Adrenal gland (tissue), 12 donors: ENCODE results near the gene PPP2R2C. TPM values are rescaled to one million over a fixed set of nuclear protein-coding genes. Genes with fewer than 3 reads are reported as not detected.

ENCODE experiments used
- DNase-seq, 7 donors: peaks; one replicate each; pipeline ENCODE4 v3.0.0-alpha.2; 2019 to 2020
- H3K27ac ChIP-seq, 5 donors: fragments of 200-600 bp; sonication (generic) in 4 of 5; 1 replicate in 3 of 5; 2 replicates in 2 of 5; pipeline versions ENCODE4 v1.5.1 to v1.8.0; 2016 to 2020; ENCODE audit warnings: mild to moderate bottlenecking in 1 of 5
- H3K27me3 ChIP-seq: fragments of 200-600 bp; 2 replicates; pipeline ENCODE4 v1.8.0; 2021
- H3K36me3 ChIP-seq, 2 donors: fragments of 200-600 bp; replicated peaks in 1 of 2; 1 replicate in 1 of 2; 2 replicates in 1 of 2; pipeline versions ENCODE4 v1.5.1 to v1.8.0; 2018 to 2022
- H3K4me1 ChIP-seq, 2 donors: fragments of 200-600 bp; replicated peaks in 1 of 2; 1 replicate in 1 of 2; 2 replicates in 1 of 2; pipeline versions ENCODE4 v1.5.1 to v1.8.0; 2018 to 2021
- H3K4me3 ChIP-seq, 4 donors: fragments of 200-600 bp; sonication (generic) in 3 of 4; one replicate each; pipeline ENCODE4 v1.5.1; 2016 to 2018
- H3K9me3 ChIP-seq, 3 donors: fragments of 200-600 bp; sonication (generic) in 1 of 3; replicated peaks in 1 of 3; 1 replicate in 2 of 3; 2 replicates in 1 of 3; pipeline versions ENCODE4 v1.5.1 to v1.8.0; 2016 to 2021
- CTCF ChIP-seq, 6 experiments: fragments of 450-650 bp in 4 of 6; fragments of 200-600 bp in 2 of 6; sonication (generic) in 1 of 6; IDR thresholded peaks; 1 replicate in 5 of 6; 2 replicates in 1 of 6; pipeline versions ENCODE4 v1.5.1 to v1.8.0; 2016 to 2021; ENCODE audit warnings: antibody characterized with exemption in 6 of 6, mild to moderate bottlenecking in 2 of 6, moderate library complexity in 1 of 6
- POLR2A ChIP-seq, 2 donors: fragments of 450-650 bp; IDR thresholded peaks; one replicate each; pipeline ENCODE4 v1.6.1; 2017; ENCODE audit warnings: antibody characterized with exemption in 2 of 2, mild to moderate bottlenecking in 2 of 2, moderate library complexity in 1 of 2
- WGBS, 4 donors: extraction: QIAGEN DNeasy Blood & Tissue Kit in 2 of 4; methylation state at CpG; one replicate each; pipeline versions ENCODE4 v1.1.5 to v1.1.7; 2013 to 2017; 5-methylcytosine and 5-hydroxymethylcytosine counted together
- intact Hi-C, 2 donors: fragments of 100-400 bp; cut with DNase I; formaldehyde crosslinking; loops; one replicate each; pipeline versions ENCODE4 v1.14.1 to v1.15.0; 2022 to 2023
- polyA plus RNA-seq, 3 donors: library from polyadenylated mRNA; stranded (reverse); fragments of 200-250 nt in 2 of 3; fragments of 350-450 nt in 1 of 3; fragmentation: Illumina TruSeq in 1 of 3; extraction: RNeasy Lipid Tissue Mini Kit (QIAGEN cat#74804) in 1 of 3; gene quantifications; one replicate each; pipeline ENCODE4 v1.2.3, GENCODE V29; 2013 to 2014
- total RNA-seq, 9 donors: library from RNA; depleted of rRNA in 4 of 9; stranded (reverse); fragments of >200 nt in 4 of 9; fragments of 120-200 nt in 1 of 9; fragmentation: NEBNext Ultra II Directional in 1 of 9; extraction: Animal tissue kit (Norgen Biotek cat#: 25700) in 1 of 9; gene quantifications; one replicate each; pipeline versions ENCODE4 v1.1.0 to v1.2.4, GENCODE V29; 2013 to 2023
- donor health status: healthy with polysubstance abuse.
- donor health status: Bipolar disorder and iron deficiency.
- donor health status: DM: yes; HTN: yes; CAD: no.
- donor health status: DM: no; HTN: no; CAD: no.
- donor health status: DM: no; HTN: no; CAD: no.
- donor health status: DM: yes; HTN: yes; CAD: no.

PPP2R2C gene
- total and polyA plus RNA-seq, 12 donors = 0.17 to 7.2 (median 2.0) TPM; not detected in 3

- Histone ChIP-seq H3K27me3 (no peaks in the 10 kb centered on the region), H3K9me3 (no peaks in the 10 kb centered on the region), H3K4me3 (no peak overlapping the region), H3K36me3 (no peaks in the 10 kb centered on the region), H3K4me1 (no peaks in the 10 kb centered on the region), H3K27ac (no peak overlapping the region)
- WGBS, 4 donors = 82 to 88% (median 84%) methylated on average over 30 to 41 of the region's 41 CpGs
- DNase-seq = no peak
- intact Hi-C loops = no loop called here
- TF ChIP-seq POLR2A (IDR thresholded peaks at IDR 0.05) (no peak), CTCF (IDR thresholded peaks at IDR 0.05) (no peak)
These were observed 93.6 kb downstream of the PPP2R2C start for GRCh38 chr4:6378493-6379445.

DNA sequence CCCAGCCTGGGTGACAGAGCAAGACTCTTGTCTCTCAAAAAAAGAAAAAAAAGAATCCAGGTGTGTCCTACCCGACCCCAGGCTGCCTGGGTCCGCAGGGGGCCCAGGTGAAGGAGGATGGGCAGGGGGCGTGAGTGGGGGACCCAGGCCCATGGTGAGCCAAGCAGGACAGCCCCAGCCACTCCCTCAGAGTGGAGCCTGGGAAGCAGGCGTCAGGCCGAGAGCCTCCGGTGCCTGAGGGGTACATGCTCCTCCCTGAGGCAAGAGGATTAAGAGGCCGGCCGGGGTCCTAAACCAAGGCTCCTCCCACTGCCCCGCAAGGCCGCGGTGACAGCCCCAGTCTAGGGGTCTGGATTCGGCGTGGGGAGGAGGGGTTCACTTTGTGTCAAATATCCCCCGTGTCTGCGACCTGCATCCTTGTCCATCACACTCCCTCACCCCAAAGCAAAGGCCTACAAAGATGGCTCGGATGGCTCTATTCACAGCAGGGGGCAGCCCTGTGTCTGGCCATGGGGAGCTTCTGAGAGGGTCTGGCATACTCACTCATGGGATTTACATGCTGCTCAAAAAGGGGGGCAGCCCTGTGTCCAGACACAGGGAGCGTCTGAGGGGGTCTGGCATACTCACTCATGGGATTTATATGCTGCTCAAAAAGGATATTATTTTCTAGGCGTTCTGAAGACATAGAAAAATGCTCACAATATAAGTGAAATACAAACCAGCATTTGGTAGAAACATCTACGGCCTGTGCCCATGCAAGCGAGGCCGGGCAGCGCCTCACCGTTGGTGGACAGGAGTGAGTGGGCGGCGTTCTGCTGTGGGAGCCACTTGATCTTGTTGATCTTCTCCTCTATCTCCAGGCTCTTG is 94.6 kb downstream of the PPP2R2C start:
- no peak overlapping the region for H3K4me3 ChIP-seq
- TF ChIP-seq POLR2A (IDR thresholded peaks at IDR 0.05) (no peak), CTCF (IDR thresholded peaks at IDR 0.05) (no peak)
- H3K9me3 ChIP-seq = no peaks in the 10 kb centered on the region
- intact Hi-C loops = no loop called here
- no peak overlapping the region for H3K27ac ChIP-seq
- no peaks in the 10 kb centered on the region for H3K4me1 ChIP-seq
- WGBS, 4 donors = 60 to 64% (median 63%) methylated on average over 20 to 25 of the region's 25 CpGs
- no peaks in the 10 kb centered on the region for H3K27me3 ChIP-seq
- DNase-seq = no peak
- no peaks in the 10 kb centered on the region for H3K36me3 ChIP-seq

GRCh38 chr4:6375620-6376295 is 96.7 kb downstream of the PPP2R2C start:
- TF ChIP-seq CTCF (IDR thresholded peaks at IDR 0.05) (no peak), POLR2A (IDR thresholded peaks at IDR 0.05) (no peak)
- no peaks in the 10 kb centered on the region for H3K9me3 ChIP-seq
- H3K4me1 ChIP-seq = no peaks in the 10 kb centered on the region
- WGBS, 4 donors = 72 to 82% (median 79%) methylated on average over 19 of the region's 19 CpGs
- H3K27me3 ChIP-seq = no peaks in the 10 kb centered on the region
- no peak overlapping the region for H3K27ac ChIP-seq
- no peak overlapping the region for H3K4me3 ChIP-seq
- no peaks in the 10 kb centered on the region for H3K36me3 ChIP-seq
- intact Hi-C loops = no loop called here
- no peak for DNase-seq

DNA sequence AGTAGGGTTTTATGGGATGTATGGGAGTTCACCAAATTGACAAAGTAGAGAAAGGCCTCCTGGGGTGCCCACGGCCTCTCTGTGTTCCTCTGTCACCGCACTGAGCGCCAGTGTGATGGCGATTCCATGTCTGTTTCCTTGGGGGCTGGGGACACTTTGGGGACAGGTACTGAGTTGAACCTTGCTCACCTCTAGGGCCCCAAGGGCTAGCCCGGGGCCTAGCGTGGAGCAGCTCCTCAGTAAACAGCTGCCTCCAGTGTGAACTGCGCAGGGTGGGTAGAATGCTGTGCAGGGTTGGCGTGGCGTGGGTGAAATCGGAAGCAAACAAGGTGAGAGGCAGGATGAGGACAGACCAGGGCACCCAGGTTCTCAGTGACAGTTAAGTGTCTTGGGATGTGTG is 97.8 kb downstream of the PPP2R2C start:
- no peak for TF ChIP-seq POLR2A (IDR thresholded peaks at IDR 0.05)
- TF ChIP-seq CTCF (IDR thresholded peaks at IDR 0.05) = no peak

More for the DNA sequence above, 97.8 kb downstream of the PPP2R2C start:
- no peak overlapping the region for H3K27ac ChIP-seq
- H3K4me1 ChIP-seq = no peaks in the 10 kb centered on the region
- intact Hi-C loops = no loop called here
- no peak overlapping the region for H3K4me3 ChIP-seq
- WGBS, 4 donors = 85 to 97% (median 90%) methylated on average over 10 of the region's 10 CpGs
- H3K27me3 ChIP-seq = no peaks in the 10 kb centered on the region
- no peaks in the 10 kb centered on the region for H3K36me3 ChIP-seq
- H3K9me3 ChIP-seq = no peaks in the 10 kb centered on the region
- no peak for DNase-seq
